ENCODE data around the gene TSPAN4.

TSPAN4 gene

DNA sequence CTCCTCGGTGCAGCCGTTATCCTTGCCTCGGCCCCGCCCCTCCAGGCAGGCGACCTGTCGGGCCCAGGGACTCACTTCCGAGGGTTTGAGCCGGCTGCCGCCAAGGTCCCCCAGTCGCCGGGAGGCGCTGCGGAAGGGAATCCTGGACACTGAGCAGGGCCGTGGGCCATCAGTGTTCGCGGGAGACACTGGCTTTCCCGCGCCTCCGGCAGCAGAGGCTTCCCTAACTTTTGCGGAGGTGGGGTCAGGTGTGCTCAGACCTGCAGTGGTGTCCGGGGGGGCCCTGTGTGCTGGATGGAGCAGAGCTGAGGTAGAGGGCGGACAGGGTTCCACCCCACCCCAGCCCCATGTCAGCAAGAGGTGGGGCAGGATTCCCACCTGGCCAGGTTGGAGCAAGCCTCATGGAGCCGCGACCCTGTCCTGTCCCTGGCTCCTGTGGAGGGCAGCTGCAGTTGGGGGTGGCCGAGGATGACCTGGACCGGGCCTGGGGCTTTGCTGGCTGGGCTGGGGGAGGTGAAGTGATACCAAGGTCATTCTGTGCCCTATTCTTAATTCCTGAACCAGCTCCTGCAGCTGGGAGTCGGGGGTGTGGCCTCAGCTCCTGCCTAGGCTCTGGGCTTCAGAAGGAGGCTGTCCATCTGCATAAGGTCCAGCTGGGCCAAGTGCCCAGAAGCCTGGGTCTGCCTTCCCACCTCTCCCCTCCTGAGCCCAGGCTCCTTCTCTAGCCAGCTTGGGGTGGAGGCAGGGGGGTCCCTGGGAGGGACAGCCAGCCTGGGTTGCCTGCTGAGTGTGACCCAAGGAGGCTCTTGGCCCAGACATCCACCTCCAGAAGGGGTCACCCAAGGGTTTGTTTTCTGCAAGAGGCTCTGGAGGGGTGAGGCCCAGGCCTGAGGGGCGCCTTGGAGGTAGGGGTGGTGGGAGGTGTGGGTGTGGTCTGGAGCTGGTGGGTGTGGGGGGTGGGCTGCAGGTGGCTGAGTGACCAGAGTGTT, 8.4 kb downstream of the TSPAN4 start:
- no peak for DNase-seq (ENCODE audit: low read depth)

DNA sequence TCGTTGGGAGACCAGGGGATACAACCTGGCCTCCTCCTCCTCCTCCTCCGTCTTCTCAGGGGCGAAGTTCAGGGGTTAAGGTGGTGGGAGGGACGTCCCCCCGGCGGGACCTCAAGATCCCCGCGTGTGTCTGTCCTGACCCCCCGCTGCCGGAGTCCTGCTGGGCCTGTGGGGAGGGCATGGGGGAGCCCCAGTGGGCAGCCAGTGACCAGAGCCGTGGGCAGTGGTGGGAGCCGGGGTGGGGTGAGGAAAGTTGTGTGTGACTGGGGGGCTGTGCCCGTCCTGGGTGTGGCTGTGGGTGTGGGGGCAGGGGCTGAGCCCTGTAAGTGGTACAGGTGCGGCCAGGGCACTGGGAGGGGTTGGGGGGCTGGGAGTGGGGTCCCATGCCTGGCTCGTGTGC, 10.1 kb downstream of the TSPAN4 start:
- no peak for DNase-seq (ENCODE audit: low read depth)

DNA sequence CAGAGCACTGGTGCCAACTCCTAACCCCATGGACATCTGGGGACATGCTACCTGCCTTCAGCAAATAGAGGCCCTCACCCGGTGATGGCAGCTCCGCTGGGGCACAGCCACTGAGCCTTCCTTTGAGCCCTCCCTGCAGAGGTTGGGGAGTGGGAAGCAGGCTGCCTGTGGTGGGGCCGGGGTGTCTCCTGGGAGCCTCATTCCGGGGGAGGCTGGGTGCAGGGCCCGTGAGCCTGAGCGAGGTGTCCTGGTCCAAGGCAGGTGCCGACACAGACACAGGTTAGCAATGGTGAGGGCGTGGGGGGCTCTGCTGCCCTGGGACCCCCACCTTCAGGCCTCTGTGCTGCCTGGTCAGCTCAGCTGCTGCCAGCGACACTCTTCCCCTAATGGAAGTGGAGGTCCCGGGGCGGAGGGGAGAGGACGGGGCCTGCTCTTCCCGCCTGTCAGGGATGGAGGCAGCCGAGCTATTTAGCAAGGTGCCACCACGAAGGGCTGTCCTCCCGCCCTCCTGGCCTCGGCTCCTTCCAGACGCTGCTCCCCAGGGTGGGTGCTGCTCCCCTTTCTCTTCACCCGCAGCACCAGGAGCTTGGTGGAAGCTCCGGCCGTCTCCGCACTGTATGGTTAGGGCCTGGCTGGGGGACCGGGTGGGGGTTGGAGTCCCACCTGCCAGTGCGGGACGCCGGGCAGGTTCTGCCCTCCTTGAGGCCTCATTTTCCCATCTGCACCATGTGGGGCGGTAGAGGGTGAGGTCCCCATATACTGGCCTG, 11.2 kb downstream of the TSPAN4 start:
- no peak for DNase-seq (ENCODE audit: low read depth)

DNA sequence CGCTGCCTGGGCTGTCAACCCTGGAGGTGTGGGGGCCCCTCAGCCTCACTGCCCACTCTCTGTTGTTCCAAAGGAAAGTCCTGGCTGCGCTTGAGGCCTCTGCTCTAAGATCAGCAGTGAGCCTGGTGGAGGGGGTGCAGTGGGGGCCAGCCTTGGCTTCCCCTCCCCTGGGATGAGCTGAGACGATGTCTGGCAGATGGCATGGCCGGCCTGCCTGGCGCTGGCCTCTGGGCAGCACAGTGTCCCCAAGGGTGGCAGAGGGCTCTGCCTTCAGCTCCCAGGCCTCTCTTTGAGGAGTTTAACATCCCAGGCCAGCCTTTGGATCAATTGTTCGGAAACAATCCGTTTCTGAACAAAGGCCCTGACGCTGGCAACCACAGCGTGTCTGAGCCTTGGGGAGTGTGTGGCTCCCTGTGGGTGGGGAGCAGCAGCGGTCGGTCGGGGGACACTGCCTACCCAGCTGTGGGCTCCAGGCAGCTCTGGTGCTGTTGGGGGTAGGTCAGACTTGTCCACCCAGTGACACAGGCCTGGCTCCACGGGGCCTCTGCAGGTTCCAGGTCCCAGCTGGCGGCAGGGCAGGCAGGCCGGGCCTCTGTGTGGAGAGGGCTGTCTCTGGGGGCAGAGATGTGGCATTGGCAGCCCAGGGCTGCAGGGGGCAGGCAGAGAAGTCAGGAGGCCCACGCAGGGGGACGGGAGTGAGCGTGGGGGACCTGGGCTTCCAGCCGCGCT, 12.1 kb downstream of the TSPAN4 start:
- no peak for DNase-seq (ENCODE audit: low read depth)

GRCh38 chr11:855330-855674, 12.7 kb downstream of the TSPAN4 start:
- no peak for DNase-seq (ENCODE audit: low read depth)

- no peak for DNase-seq (ENCODE audit: low read depth)
Observed at GRCh38 chr11:855796-856195, 13.1 kb downstream of the TSPAN4 start.

- no peak for DNase-seq (ENCODE audit: low read depth)
Observed at GRCh38 chr11:856397-856796, 13.7 kb downstream of the TSPAN4 start.

DNA sequence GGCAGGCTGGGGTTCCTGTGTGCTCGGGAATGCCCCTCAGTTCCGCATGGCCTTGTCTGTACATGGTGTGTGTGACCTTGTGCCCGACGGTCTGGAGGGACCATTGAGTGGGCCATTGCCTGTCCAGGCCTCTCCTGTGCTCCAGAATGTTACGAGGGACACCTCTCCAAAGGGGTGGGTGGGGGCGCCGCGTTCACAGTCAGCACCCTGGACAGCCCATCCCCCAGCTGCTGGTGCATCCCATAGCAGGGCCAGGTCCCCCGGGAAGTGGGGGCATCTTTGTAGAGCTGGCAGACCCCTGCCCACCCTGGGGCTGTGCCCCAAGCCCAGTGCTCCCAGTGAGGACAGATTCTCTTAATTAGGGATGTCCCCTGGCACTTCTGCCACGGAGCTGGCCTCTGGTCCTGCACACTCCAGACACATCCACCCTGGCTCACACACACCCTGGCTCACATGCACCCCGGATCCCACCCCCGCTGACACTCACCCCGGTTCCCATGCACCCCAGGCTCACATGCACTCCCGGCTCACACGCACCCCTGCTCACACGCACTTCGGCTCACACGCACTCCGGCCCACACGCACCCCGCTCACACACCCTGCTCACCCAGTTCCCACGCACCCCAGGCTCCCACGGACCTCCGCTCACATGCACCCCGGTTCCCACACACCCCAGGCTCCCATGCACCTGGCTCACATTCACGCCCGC, 15.6 kb downstream of the TSPAN4 start:
- no peak for DNase-seq (ENCODE audit: low read depth)

DNA sequence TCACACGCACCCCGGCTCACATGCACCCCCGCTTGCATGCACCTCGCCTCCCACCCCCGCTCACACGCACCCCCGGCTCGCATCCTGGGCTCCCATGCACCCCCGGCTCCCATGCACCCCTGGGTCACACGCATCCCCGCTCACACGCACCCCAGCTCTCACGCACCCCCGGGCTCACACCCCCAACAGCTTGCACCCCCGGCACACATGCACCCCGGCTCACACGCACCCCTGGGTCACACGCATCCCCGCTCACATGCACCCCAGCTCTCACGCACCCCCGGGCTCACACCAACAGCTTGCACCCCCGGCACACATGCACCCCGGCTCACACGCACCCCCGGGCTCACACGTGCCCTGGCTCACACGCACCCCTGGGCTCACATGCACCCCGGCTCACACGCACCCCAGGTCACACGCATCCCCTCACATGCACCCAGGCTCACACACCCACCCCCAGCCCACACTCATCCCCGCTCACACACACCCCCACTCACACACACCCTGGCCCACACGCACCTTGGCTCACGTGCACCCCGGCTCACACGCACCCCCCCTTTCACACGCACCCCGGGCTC, 16.2 kb downstream of the TSPAN4 start:
- no peak for DNase-seq (ENCODE audit: low read depth)

GRCh38 chr11:859394-860131, 16.9 kb downstream of the TSPAN4 start:
- DNase-seq (ENCODE audit: low read depth): no peak

- no peak for DNase-seq (ENCODE audit: low read depth)
Observed at GRCh38 chr11:860234-861104, 17.8 kb downstream of the TSPAN4 start.

GRCh38 chr11:861105-861479, 18.4 kb downstream of the TSPAN4 start:
- no peak for DNase-seq (ENCODE audit: low read depth)

GRCh38 chr11:862081-862661, 19.5 kb downstream of the TSPAN4 start:
- DNase-seq (ENCODE audit: low read depth): no peak

DNA sequence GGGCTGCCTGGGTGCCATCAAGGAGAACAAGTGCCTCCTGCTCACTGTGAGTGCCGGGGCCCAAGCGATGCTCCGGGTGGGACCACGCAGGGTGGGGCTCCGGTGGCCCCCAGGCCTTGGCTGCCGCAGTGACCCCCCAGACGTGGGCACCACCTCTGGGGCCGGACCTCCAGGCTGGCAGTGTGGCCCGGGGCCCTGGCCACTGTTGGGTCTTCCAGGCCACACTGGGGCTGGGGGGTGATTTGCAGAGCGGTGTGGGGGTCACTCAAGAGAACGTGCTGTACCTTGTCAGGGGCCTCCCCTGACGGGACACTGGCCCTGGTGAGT, 20.0 kb downstream of the TSPAN4 start:
- DNase-seq (ENCODE audit: low read depth): no peak

GRCh38 chr11:863023-863909, 20.6 kb downstream of the TSPAN4 start:
- DNase-seq (ENCODE audit: low read depth): no peak

DNA sequence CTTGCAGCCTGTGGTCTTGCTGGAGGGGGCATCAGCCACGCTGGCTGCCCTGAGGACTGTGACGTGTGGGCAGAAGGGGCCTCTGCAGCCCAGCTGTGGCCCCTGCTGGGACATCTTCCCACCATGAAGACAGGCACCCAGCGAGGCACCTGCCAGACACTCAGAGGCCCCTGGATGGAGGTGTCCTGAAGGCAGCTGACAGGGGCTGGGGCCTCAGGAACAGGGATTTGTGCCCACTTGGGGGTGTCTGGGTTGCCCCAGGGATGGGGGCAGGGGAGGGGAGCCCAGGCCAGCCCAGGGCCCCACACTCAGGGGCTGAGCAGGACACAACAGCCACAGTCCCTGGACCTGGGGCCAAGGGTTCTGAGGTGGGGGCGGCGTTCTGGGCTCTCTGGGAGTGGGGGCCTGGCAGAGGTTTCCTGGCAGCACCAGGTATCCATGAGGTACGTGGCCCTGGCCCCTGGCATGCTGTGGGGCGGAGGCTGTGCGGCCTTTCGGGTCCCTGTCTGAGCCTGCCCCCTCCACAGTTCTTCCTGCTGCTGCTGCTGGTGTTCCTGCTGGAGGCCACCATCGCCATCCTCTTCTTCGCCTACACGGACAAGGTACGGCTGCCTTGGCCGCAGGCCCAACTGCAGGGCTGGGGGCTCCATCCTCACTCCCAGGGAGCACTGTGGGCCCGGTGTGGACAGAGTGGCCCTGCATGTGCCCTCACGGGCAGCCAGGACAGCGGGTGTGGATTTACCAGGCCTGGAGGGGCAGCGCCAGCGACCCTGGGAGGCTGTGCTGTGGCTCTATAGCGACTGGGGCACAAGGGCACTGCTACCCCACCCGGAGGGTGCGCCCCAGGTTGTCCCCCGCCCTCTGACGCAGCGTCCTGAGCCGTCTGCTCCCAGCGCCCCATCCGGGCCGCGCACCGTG, 21.5 kb downstream of the TSPAN4 start:
- no peak for DNase-seq (ENCODE audit: low read depth)

GRCh38 chr11:864898-865297, 22.2 kb downstream of the TSPAN4 start:
- no peak for DNase-seq (ENCODE audit: low read depth)
